Loucy (cell line): ENCODE data around the gene FMNL3.

Source experiments
- H2AFZ ChIP-seq: fragments of 200-600 bp; sonication (generic); 2 replicates; pipeline ENCODE4 v1.6.0; 2016; ENCODE audit warnings: antibody characterized with exemption, mild to moderate bottlenecking, low read length, moderate library complexity
- H3F3A ChIP-seq: fragments of 200-600 bp; 2 replicates; pipeline ENCODE4 v1.6.0; 2016; ENCODE audit warnings: antibody characterized with exemption, low read depth, mild to moderate bottlenecking
- H3K27me3 ChIP-seq: fragments of 200-600 bp; sonication (generic); 2 replicates; pipeline ENCODE4 v1.6.1; 2014; ENCODE audit warnings: low read length, mild to moderate bottlenecking; ENCODE audit not compliant: insufficient read depth, poor library complexity, severe bottlenecking
- H3K36me3 ChIP-seq: fragments of 200-600 bp; sonication (generic); 2 replicates; pipeline ENCODE4 v1.6.1; 2016; ENCODE audit warnings: low read length; ENCODE audit not compliant: insufficient read depth
- H3K4me1 ChIP-seq: fragments of 200-600 bp; sonication (generic); 2 replicates; pipeline ENCODE4 v1.5.1; 2014; ENCODE audit warnings: low read length, mild to moderate bottlenecking; ENCODE audit not compliant: insufficient read depth, poor library complexity, severe bottlenecking
- H3K4me2 ChIP-seq: fragments of 200-600 bp; sonication (generic); 2 replicates; pipeline ENCODE4 v1.6.0; 2014; ENCODE audit warnings: antibody characterized with exemption, low read length, low read depth, mild to moderate bottlenecking; ENCODE audit not compliant: poor library complexity, severe bottlenecking
- H3K4me3 ChIP-seq: fragments of 200-600 bp; sonication (generic); 2 replicates; pipeline ENCODE4 v1.5.1; 2014; ENCODE audit warnings: low read length, mild to moderate bottlenecking, mixed read lengths; ENCODE audit not compliant: poor library complexity, severe bottlenecking
- H3K79me2 ChIP-seq: fragments of 200-600 bp; sonication (generic); 2 replicates; pipeline ENCODE4 v1.6.1; 2014; ENCODE audit warnings: low read length; ENCODE audit not compliant: insufficient read depth
- H3K9ac ChIP-seq: fragments of 200-600 bp; sonication (generic); 2 replicates; pipeline ENCODE4 v1.6.0; 2014; ENCODE audit warnings: mild to moderate bottlenecking, low read depth, low read length, moderate library complexity; ENCODE audit not compliant: poor library complexity, severe bottlenecking
- H3K9me2 ChIP-seq: fragments of 200-600 bp; sonication (generic); replicated peaks from 2 replicates; pipeline ENCODE4 v1.6.1; 2016; ENCODE audit warnings: low read depth, low read length, mixed read lengths
- H3K9me3 ChIP-seq: fragments of 200-600 bp; sonication (generic); 2 replicates; pipeline ENCODE4 v1.6.1; 2014; ENCODE audit warnings: mild to moderate bottlenecking, antibody characterized with exemption, low read length, low read depth; ENCODE audit not compliant: insufficient read depth
- H4K20me1 ChIP-seq: fragments of 200-600 bp; sonication (generic); 2 replicates; pipeline ENCODE4 v1.6.0; 2014; ENCODE audit warnings: antibody characterized with exemption, low read length, mild to moderate bottlenecking; ENCODE audit not compliant: insufficient read depth, poor library complexity, severe bottlenecking
- EZH2phosphoT487 ChIP-seq: fragments of 200-600 bp; IDR thresholded peaks from 2 replicates; pipeline ENCODE4 v1.6.1; 2018; ENCODE audit warnings: antibody characterized with exemption, mild to moderate bottlenecking, moderate library complexity, borderline replicate concordance
- TF ChIP-seq, protein P1 (sequence below): fragments of 200-600 bp; sonication (generic); conservative IDR thresholded peaks from 2 replicates; pipeline ENCODE4 v1.5.1; 2014; ENCODE audit warnings: mild to moderate bottlenecking, antibody characterized with exemption, low read length

The FMNL3 gene

DNA sequence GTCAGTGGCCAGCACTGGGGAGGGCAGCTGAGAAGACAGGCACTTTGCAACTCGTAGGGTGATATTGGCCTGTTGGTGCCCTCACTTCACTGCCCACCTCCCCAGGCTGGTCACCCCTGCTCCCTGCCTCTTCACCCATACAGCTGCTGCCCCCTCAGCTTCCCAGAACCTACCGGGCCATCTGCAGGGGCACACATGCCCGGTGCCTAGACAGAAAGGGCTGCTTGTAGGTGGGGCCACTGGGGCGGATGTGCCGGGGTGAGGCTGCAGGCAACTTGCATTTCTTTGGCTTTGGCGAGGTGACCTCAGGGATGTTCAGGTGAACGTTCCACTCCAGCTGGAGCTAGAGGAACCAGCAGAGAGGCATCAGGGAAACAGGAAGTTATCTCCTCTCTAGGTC lies 118.9 kb downstream of the FMNL3 start:
- Histone ChIP-seq H4K20me1 (no peaks in the 10 kb centered on the region), H3K79me2 (no peaks in the 10 kb centered on the region), H3K36me3 (peaks cover 3% of the 10 kb centered on the region; the same call in 1 of the 2 replicates), H3F3A (no peaks in the 10 kb centered on the region), H3K9ac (no peak overlapping the region), H3K4me3 (no peak overlapping the region), H3K9me3 (no peaks in the 10 kb centered on the region), H2AFZ (no peak overlapping the region), H3K27me3 (no peaks in the 10 kb centered on the region), H3K9me2 (no peaks in the 10 kb centered on the region), H3K4me1 (no peaks in the 10 kb centered on the region), H3K4me2 (no peak overlapping the region)
- no peak for TF ChIP-seq EZH2phosphoT487
- TF ChIP-seq, protein P1, sequence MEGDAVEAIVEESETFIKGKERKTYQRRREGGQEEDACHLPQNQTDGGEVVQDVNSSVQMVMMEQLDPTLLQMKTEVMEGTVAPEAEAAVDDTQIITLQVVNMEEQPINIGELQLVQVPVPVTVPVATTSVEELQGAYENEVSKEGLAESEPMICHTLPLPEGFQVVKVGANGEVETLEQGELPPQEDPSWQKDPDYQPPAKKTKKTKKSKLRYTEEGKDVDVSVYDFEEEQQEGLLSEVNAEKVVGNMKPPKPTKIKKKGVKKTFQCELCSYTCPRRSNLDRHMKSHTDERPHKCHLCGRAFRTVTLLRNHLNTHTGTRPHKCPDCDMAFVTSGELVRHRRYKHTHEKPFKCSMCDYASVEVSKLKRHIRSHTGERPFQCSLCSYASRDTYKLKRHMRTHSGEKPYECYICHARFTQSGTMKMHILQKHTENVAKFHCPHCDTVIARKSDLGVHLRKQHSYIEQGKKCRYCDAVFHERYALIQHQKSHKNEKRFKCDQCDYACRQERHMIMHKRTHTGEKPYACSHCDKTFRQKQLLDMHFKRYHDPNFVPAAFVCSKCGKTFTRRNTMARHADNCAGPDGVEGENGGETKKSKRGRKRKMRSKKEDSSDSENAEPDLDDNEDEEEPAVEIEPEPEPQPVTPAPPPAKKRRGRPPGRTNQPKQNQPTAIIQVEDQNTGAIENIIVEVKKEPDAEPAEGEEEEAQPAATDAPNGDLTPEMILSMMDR, result no peak

DNA sequence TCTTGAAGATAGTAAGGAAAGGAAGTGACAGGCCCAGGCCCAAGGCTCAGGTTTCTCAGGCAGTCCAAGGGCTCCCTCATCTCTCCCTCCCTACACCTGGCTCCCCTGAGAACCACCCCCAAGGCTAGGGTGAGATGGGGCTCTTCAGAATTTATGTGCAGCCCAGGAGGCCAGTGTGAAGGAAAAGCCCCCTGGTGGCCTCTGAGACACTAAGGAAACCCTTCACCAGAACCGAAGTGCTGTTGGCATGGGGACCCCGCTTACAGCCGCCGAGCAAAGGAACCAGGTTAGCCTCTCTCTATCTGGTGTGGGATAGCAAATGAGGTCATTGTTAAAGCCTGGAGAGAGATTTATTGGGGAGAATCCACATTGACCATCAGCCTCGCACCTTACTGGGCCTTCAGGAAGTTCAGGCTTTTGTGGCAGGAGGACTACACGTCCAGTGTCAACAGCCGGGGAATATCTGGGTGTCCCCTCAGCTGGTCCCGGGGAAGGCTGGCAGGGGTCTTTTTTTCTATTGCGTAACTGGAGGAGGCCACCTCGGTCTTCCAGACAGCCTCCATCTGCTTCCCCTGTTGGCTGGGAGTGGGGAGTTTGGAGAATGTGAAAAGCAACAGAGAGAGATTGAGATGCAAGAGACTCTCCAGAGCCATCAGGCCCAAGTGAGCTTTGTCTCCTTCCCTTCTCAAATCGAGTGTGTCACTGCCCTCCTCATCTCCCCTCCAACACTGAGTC lies 119.9 kb downstream of the FMNL3 start:
- Histone ChIP-seq H3K79me2 (no peaks in the 10 kb centered on the region), H4K20me1 (no peaks in the 10 kb centered on the region), H3K9ac (no peak overlapping the region), H3K4me3 (no peak overlapping the region), H3F3A (no peaks in the 10 kb centered on the region), H3K27me3 (no peaks in the 10 kb centered on the region), H2AFZ (no peak overlapping the region), H3K4me2 (no peak overlapping the region), H3K9me2 (no peaks in the 10 kb centered on the region), H3K36me3 (peaks cover 3% of the 10 kb centered on the region; the same call in 1 of the 2 replicates), H3K9me3 (no peaks in the 10 kb centered on the region), H3K4me1 (no peaks in the 10 kb centered on the region)
- TF ChIP-seq, protein P1, result peak; percentile 35
- no peak for TF ChIP-seq EZH2phosphoT487
